Spleen (tissue), 11 donors: Measurements from ENCODE around the gene QSER1. TPM values are rescaled to one million over a fixed set of nuclear protein-coding genes. Genes with fewer than 3 reads are reported as not detected.

ENCODE experiments used
- polyA plus RNA-seq, 3 donors: library from polyadenylated mRNA; stranded (reverse); fragments of 200-250 nt; gene quantifications; one replicate each; pipeline ENCODE4 v1.2.1, GENCODE V29; 2013
- small RNA-seq, 4 donors: library from RNA; depleted of rRNA; stranded (forward); fragments of <200 nt; gene quantifications; one replicate each; pipeline ENCODE3, GENCODE V24; 2016
- total RNA-seq, 7 donors: library from RNA; depleted of rRNA in 3 of 7; stranded (reverse); fragments of >200 nt in 3 of 7; fragmentation: NEBNext Ultra II Directional in 4 of 7; extraction: Animal tissue kit (Norgen Biotek cat#: 25700) in 4 of 7; gene quantifications; one replicate each; pipeline versions ENCODE4 v1.1.0 to v1.2.1, GENCODE V29; 2016 to 2021
- donor health status: healthy with polysubstance abuse.
- donor health status: DM: no; HTN: no; CAD: no; lungs with moderate emphysema.
- donor health status: DM: no; HTN: no; CAD: no.
- donor health status: Bipolar disorder and iron deficiency.
- donor health status: healthy.
- donor health status: DM: no; HTN: no; CAD: no.
- donor health status: DM: yes; HTN: yes; CAD: no.

The QSER1 gene
- total and polyA plus RNA-seq, 10 donors = 2.4 to 34.9 (median 24.6) TPM

Small RNA genes within 50 kb of the gene (small RNA-seq; reads per million reads assigned to genes)
- gene RF00019 = 0 reads per million in 4 donors

Other genes starting within 250 kb of the QSER1 start
- gene CCDC73, start 98.1 kb upstream of the QSER1 start, total RNA-seq = 1 to 10 TPM in 2 of 7 donors, under 1 TPM in 4, not detected in 1; 0.46 to 2.1 (median 0.72) TPM
- gene CCDC73, start 98.1 kb upstream of the QSER1 start, polyA plus RNA-seq = under 1 TPM; 0.16 to 0.18 (median 0.17) TPM
- 1 to 10 TPM; 2.8 to 6.7 (median 4.3) TPM for gene PRRG4, start 62.9 kb upstream of the QSER1 start, total RNA-seq
- 1 to 10 TPM in 1 of 3 donors, under 1 TPM in 2; 0.65 to 2.6 (median 0.87) TPM for gene PRRG4, start 62.9 kb upstream of the QSER1 start, polyA plus RNA-seq
- gene DEPDC7, start 123.1 kb downstream of the QSER1 start, total RNA-seq = under 1 TPM in 4 of 7 donors, not detected in 3; 0.50 to 0.88 (median 0.62) TPM
- under 1 TPM; 0.30 to 0.67 (median 0.42) TPM for gene DEPDC7, start 123.1 kb downstream of the QSER1 start, polyA plus RNA-seq
- gene TCP11L1, start 146.8 kb downstream of the QSER1 start, total RNA-seq = 10 to 100 TPM; 14.4 to 48.2 (median 21.8) TPM
- gene TCP11L1, start 146.8 kb downstream of the QSER1 start, polyA plus RNA-seq = 1 to 10 TPM; 1.8 to 3.5 (median 2.1) TPM